Panc1 (cell line): Measurements from ENCODE around the gene CACNA1G. TPM values are rescaled to one million over a fixed set of nuclear protein-coding genes. Genes with fewer than 3 reads are reported as not detected.
A peak's percentile ranks its signal among the peaks of the same experiment; 100 is the strongest.

Experiments used
- ATAC-seq: fragments of 200-7000 bp; cut with Tn5 transposase; 2 replicates; pipeline ENCODE4 v1.9.1; 2020; ENCODE audit warnings: mild to moderate bottlenecking, moderate library complexity
- BruUV-seq: library from RNA; stranded (reverse); fragments of 400-500 nt; replicated peaks from 2 replicates; lab custom pipeline; 2021; lab: Mats Ljungman, UMichigan
- CTCF ChIA-PET: fragments of 300-600 bp; sonication (Branson Sonifier 250); formaldehyde crosslinking; loops from one replicate; lab custom pipeline; 2022; ENCODE audit warnings: antibody characterized with exemption; lab: Charles Lee
- POLR2A ChIA-PET: fragments of 300-600 bp; sonication (Branson Sonifier 250); formaldehyde crosslinking; loops from one replicate; lab custom pipeline; 2022; ENCODE audit warnings: antibody characterized with exemption; lab: Charles Lee
- DNase-seq: peaks from one replicate; pipeline ENCODE4 v3.0.0-alpha.2; 2010; ENCODE audit warnings: low read depth, low spot score
- H3K27ac ChIP-seq: 2 replicates; pipeline ENCODE4 v1.5.1; 2011; ENCODE audit warnings: mild to moderate bottlenecking, low read length, inconsistent platforms
- H3K27me3 ChIP-seq: fragments of 200-500 bp; sonication (Bioruptor generic); 2 replicates; pipeline ENCODE4 v1.6.0; 2014; ENCODE audit warnings: low read length, inconsistent platforms; ENCODE audit not compliant: control insufficient read depth, insufficient read depth
- H3K36me3 ChIP-seq: fragments of 200-500 bp; sonication (Bioruptor generic); 2 replicates; pipeline ENCODE4 v1.5.1; 2014; ENCODE audit warnings: inconsistent platforms, mild to moderate bottlenecking, low read length, moderate library complexity; ENCODE audit not compliant: control insufficient read depth, insufficient read depth
- H3K4me1 ChIP-seq: 2 replicates; pipeline ENCODE4 v1.5.1; 2011; ENCODE audit warnings: inconsistent platforms, mild to moderate bottlenecking, low read length, moderate library complexity; ENCODE audit not compliant: control insufficient read depth, insufficient read depth
- H3K4me3 ChIP-seq, 2 experiments: 2 replicates each; pipeline ENCODE4 v1.5.1; 2011 to 2012; ENCODE audit warnings: low read depth in 2 of 2, low read length in 2 of 2, mild to moderate bottlenecking in 2 of 2, inconsistent platforms in 1 of 2, moderate library complexity in 1 of 2
- H3K9me3 ChIP-seq: fragments of 200-500 bp; sonication (Bioruptor generic); 2 replicates; pipeline ENCODE4 v1.5.1; 2014; ENCODE audit warnings: low read depth, mild to moderate bottlenecking, inconsistent platforms, low read length, moderate library complexity; ENCODE audit not compliant: control insufficient read depth, insufficient read depth
- CTCF ChIP-seq: fragments of 450-650 bp; IDR thresholded peaks from 2 replicates; pipeline ENCODE4 v1.5.1; 2017; ENCODE audit warnings: mild to moderate bottlenecking
- POLR2AphosphoS5 ChIP-seq: IDR thresholded peaks from 2 replicates; pipeline ENCODE4 v1.6.1; 2012; ENCODE audit warnings: mild to moderate bottlenecking, low read depth, low read length, moderate library complexity
- REST ChIP-seq, 2 experiments: IDR thresholded peaks; 2 replicates each; pipeline ENCODE4 v1.6.1; 2011 to 2012; ENCODE audit warnings: low read depth in 2 of 2, control low read depth in 1 of 2, low read length in 1 of 2, mild to moderate bottlenecking in 1 of 2, moderate library complexity in 1 of 2; ENCODE audit not compliant: insufficient read depth in 1 of 2
- SIN3A ChIP-seq: IDR thresholded peaks from 2 replicates; pipeline ENCODE4 v1.6.1; 2012; ENCODE audit warnings: low read depth, mild to moderate bottlenecking, low read length, moderate library complexity, borderline replicate concordance; ENCODE audit not compliant: insufficient read depth
- TCF7L2 ChIP-seq: IDR thresholded peaks from 2 replicates; pipeline ENCODE4 v1.6.1; 2011; ENCODE audit warnings: mild to moderate bottlenecking, low read depth, low read length, inconsistent platforms
- in situ Hi-C: cut with HindIII; loops from 2 replicates; pipeline ENCODE4 v1.10.0; 2016; ENCODE audit warnings: low sequenced_read_pairs, low pct_unique_long_range_greater_than_20kb
- intact Hi-C: fragments of 100-400 bp; cut with micrococcal nuclease; formaldehyde crosslinking; loops from one replicate; pipeline ENCODE4 v1.10.0; 2022; ENCODE audit not compliant: unreplicated experiment
- total RNA-seq: library from RNA; stranded (reverse); gene quantifications from one replicate; pipeline ENCODE4 v1.2.1, GENCODE V29; 2021; ENCODE audit not compliant: unreplicated experiment

The CACNA1G gene
- total RNA-seq, 1 experiment from 2014 or later = 10.0 TPM

DNA sequence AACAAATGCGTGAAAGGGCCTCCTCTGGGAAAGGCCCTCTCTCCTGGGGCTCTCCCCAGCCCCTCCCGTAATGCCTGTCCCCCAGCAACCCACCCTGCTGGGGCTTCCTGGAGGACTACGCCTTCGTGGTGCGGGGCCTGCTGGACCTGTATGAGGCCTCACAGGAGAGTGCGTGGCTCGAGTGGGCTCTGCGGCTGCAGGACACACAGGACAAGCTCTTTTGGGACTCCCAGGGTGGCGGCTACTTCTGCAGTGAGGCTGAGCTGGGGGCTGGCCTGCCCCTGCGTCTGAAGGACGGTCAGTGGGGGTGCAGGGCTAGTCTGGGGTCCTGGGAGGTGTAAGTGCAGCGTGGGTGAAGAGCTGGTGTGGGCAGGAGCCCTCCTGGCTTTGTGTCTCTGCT, 8.6 kb upstream of the CACNA1G start:
- intact Hi-C loops (loop anchor here (2.0 kb wide), 1 partner anchor 75 kb away; no protein-coding TSS in a partner anchor), in situ Hi-C loops (no loop called here)
- H3K36me3 ChIP-seq = no peaks in the 10 kb centered on the region
- no peaks in the 10 kb centered on the region for H3K9me3 ChIP-seq
- POLR2A ChIA-PET = no interaction called here
- no peak overlapping the region for H3K27ac ChIP-seq
- ATAC-seq (no peak), DNase-seq (no peak)
- TF ChIP-seq CTCF = no peak
- TF ChIP-seq TCF7L2 = no peak
- TF ChIP-seq POLR2AphosphoS5 = no peak
- no peak for TF ChIP-seq REST (IDR thresholded peaks at IDR 0.05; ENCODE audit: insufficient read depth in 1 of 2, low read depth in 2 of 2, low read length in 1 of 2)
- TF ChIP-seq SIN3A = no peak
- no peaks in the 10 kb centered on the region for H3K27me3 ChIP-seq
- no peak overlapping the region for H3K4me3 ChIP-seq
- CTCF ChIA-PET = interaction anchor here (3.2 kb wide), 1 partner anchor 74 kb away, joined by 34 read pairs; no protein-coding TSS in a partner anchor
- H3K4me1 ChIP-seq = peaks cover 12% of the 10 kb centered on the region
- BruUV-seq = no TSS peak

GRCh38 chr17:50554201-50554600, 6.3 kb upstream of the CACNA1G start:
- CTCF ChIA-PET = interaction anchor here (0.6 kb wide), 1 partner anchor 114 kb away, joined by 3 read pairs; no protein-coding TSS in a partner anchor
- ATAC-seq (no peak), DNase-seq (no peak)
- H3K27me3 ChIP-seq = no peaks in the 10 kb centered on the region
- H3K27ac ChIP-seq = no peak overlapping the region
- POLR2A ChIA-PET = no interaction called here
- H3K9me3 ChIP-seq = no peaks in the 10 kb centered on the region
- in situ Hi-C loops = no loop called here
- no TSS peak for BruUV-seq
- intact Hi-C loops = no loop called here
- 0 out of 2 replicates have a peak, but pooled peaks have one; percentile 23 for TF ChIP-seq POLR2AphosphoS5
- no peak for TF ChIP-seq CTCF
- TF ChIP-seq TCF7L2 = no peak
- TF ChIP-seq SIN3A = no peak
- H3K36me3 ChIP-seq = no peaks in the 10 kb centered on the region
- no peak overlapping the region for H3K4me3 ChIP-seq
- 0 out of 2 replicates have a peak, but pooled peaks cover 8% of the 10 kb centered on the region for H3K4me1 ChIP-seq
